Effector memory CD8-positive, alpha-beta T cell (primary cell): ENCODE data around the gene ELMO2.
A peak's percentile ranks its signal among the peaks of the same experiment; 100 is the strongest.

ENCODE experiments used
- ATAC-seq: fragments of 150-1000 bp; cut with Tn5 transposase; replicated peaks from 2 replicates; pipeline ENCODE4 v1.10.0; 2021; ENCODE audit warnings: mild to moderate bottlenecking, moderate library complexity
- DNase-seq, 3 experiments: peaks; one replicate each; pipeline ENCODE4 v3.0.0; 2021
- H3K27ac Mint-ChIP-seq, 2 donors: one replicate each; pipeline ENCODE4 v1.8.0; 2022; ENCODE audit warnings: mild to moderate bottlenecking in 2 of 2, mixed read lengths in 2 of 2, moderate library complexity in 2 of 2
- H3K27me3 Mint-ChIP-seq, 2 donors: one replicate each; pipeline ENCODE4 v1.8.0; 2022; ENCODE audit warnings: mixed read lengths in 2 of 2
- H3K36me3 Mint-ChIP-seq: one replicate; pipeline ENCODE4 v1.8.0; 2022; ENCODE audit warnings: mild to moderate bottlenecking, moderate library complexity, mixed read lengths; ENCODE audit not compliant: insufficient read depth
- H3K4me1 Mint-ChIP-seq, 2 donors: one replicate each; pipeline ENCODE4 v1.8.0; 2022; ENCODE audit warnings: low read depth in 2 of 2, mixed read lengths in 2 of 2
- H3K4me3 Mint-ChIP-seq, 2 donors: one replicate each; pipeline ENCODE4 v1.8.0; 2022; ENCODE audit warnings: mild to moderate bottlenecking in 2 of 2, mixed read lengths in 2 of 2, moderate library complexity in 2 of 2
- H3K9me3 Mint-ChIP-seq, 2 donors: one replicate each; pipeline ENCODE4 v1.8.0; 2022; ENCODE audit warnings: mixed read lengths in 2 of 2

Gene ELMO2

GRCh38 chr20:46419882-46420281 is 13.5 kb upstream of the ELMO2 start:
- no peak for DNase-seq
- Mint-ChIP-seq H3K36me3 (no peaks in the 10 kb centered on the region), H3K4me3 (no peak overlapping the region), H3K27ac (no peak overlapping the region), H3K9me3 (no peaks in the 10 kb centered on the region), H3K27me3 (peaks cover 54 to 60% of the 10 kb centered on the region in 2 donors), H3K4me1 (peaks cover 0 to 4% of the 10 kb centered on the region in 2 donors)
- ATAC-seq: no peak

DNA sequence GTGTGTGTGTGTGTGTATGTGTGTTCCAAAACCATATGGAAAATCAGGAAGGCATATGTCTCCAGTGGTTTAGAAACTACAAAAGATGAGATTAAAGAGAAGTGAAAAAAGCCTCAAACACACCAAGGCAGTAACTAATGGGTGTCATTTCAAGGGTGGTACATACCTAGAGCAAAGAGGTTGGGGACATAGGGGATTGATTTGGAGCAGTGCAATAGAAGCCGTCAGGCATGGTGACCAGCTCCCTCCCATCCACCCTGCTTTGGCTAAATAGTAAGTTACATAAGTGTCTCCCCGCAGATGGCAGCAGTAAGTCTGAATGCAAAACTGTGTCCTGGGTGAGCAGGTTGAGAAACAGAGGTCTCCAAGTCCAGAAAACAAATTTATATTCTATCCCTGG is 10.4 kb upstream of the ELMO2 start:
- peaks cover 33 to 47% of the 10 kb centered on the region in 2 donors for H3K27me3 Mint-ChIP-seq
- no peak overlapping the region for H3K27ac Mint-ChIP-seq
- no peaks in the 10 kb centered on the region for H3K4me1 Mint-ChIP-seq
- ATAC-seq (no peak), DNase-seq (no peak)
- no peaks in the 10 kb centered on the region for H3K9me3 Mint-ChIP-seq
- H3K4me3 Mint-ChIP-seq: no peak overlapping the region
- peaks cover under 1% of the 10 kb centered on the region for H3K36me3 Mint-ChIP-seq

- Mint-ChIP-seq H3K36me3 (peaks cover 2% of the 10 kb centered on the region), H3K27me3 (peaks cover 33 to 47% of the 10 kb centered on the region in 2 donors), H3K27ac (no peak overlapping the region), H3K9me3 (no peaks in the 10 kb centered on the region), H3K4me1 (no peaks in the 10 kb centered on the region), H3K4me3 (no peak overlapping the region)
- DNase-seq (no peak), ATAC-seq (no peak)
These were observed 10.0 kb upstream of the ELMO2 start for GRCh38 chr20:46416421-46416820.

DNA sequence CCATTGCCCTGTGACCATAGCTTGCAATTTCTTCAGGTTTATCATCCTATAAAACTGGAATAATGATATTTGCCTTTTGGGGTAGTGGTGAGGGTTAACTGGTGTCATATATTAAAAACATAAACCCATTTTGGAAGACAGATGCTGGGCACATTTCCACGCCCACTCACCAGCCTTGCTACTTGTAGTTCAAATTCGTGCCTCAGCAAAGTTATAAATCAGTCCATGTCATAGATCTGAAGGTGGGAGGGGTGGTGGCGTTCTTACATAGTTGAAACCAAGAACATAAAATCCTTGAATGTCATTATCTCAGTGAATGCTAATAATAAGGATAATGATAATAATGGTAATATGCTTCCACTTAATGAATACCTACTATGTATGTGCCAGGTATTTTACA is 9.4 kb upstream of the ELMO2 start:
- ATAC-seq (no peak), DNase-seq (no peak)
- H3K36me3 Mint-ChIP-seq: peaks cover 8% of the 10 kb centered on the region
- peaks cover 29 to 45% of the 10 kb centered on the region in 2 donors for H3K27me3 Mint-ChIP-seq
- H3K9me3 Mint-ChIP-seq: no peaks in the 10 kb centered on the region
- peaks cover 2 to 3% of the 10 kb centered on the region in 2 donors for H3K4me1 Mint-ChIP-seq
- no peak overlapping the region for H3K27ac Mint-ChIP-seq
- no peak overlapping the region for H3K4me3 Mint-ChIP-seq

DNA sequence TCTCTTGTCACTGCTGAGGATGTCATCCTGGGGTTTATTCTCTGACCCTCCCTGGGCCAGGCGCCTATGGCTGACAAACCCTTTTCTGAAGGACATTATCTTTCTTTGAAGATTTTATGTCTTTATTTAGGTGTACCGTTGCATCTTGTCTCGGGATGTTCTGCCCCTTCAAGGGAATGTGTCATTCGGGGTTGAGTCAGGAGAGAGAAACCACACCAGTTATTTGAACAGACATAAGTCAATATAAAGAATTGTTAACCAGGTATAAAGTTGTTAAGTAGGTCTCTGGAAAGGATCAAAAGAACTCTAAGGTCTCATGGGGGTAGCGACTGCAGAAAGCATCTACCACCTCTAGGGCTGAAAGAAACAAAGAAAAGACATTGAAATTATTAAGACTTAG is 8.2 kb upstream of the ELMO2 start:
- Mint-ChIP-seq H3K36me3 (peaks cover 12% of the 10 kb centered on the region), H3K27me3 (peaks cover 24 to 42% of the 10 kb centered on the region in 2 donors), H3K4me3 (no peak overlapping the region), H3K4me1 (peaks cover 4 to 6% of the 10 kb centered on the region in 2 donors), H3K9me3 (no peaks in the 10 kb centered on the region), H3K27ac (no peak overlapping the region)
- ATAC-seq (no peak), DNase-seq (no peak)

DNA sequence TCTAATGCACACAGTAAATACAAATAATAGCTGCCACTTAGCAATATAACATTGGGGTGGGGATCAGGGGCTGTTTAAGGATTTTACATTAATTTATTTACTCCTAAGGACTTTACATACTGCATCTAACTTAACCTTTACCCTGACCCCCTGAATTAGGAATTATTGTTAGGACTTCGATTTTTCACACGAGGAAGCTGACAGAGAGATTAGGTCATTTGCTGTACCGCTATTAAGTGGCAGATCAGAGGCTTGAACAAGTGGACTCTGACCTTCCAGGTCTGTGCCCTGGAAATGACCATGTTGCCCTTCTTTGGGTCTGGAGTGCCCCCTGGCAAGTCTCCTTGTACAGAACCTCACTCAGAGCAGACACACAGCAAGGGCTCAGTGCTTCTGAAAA is 5.2 kb upstream of the ELMO2 start:
- H3K36me3 Mint-ChIP-seq: peaks cover 14% of the 10 kb centered on the region

GRCh38 chr20:46408281-46408731 is 1.9 kb upstream of the ELMO2 start:
- peaks cover 0 to 5% of the 10 kb centered on the region in 2 donors for H3K27me3 Mint-ChIP-seq
- DNase-seq: no peak
- H3K9me3 Mint-ChIP-seq: no peaks in the 10 kb centered on the region
- H3K27ac Mint-ChIP-seq: no peak overlapping the region
- H3K4me3 Mint-ChIP-seq: no peak overlapping the region
- peaks cover 23% of the 10 kb centered on the region for H3K36me3 Mint-ChIP-seq
- peaks cover 28 to 39% of the 10 kb centered on the region in 2 donors for H3K4me1 Mint-ChIP-seq
- ATAC-seq: no peak

More for the DNA sequence above, 5.2 kb upstream of the ELMO2 start:
- Mint-ChIP-seq H3K4me1 (peaks cover 12 to 16% of the 10 kb centered on the region in 2 donors), H3K27ac (no peak overlapping the region), H3K9me3 (no peaks in the 10 kb centered on the region), H3K27me3 (peaks cover 15 to 20% of the 10 kb centered on the region in 2 donors), H3K4me3 (no peak overlapping the region)
- ATAC-seq (no peak), DNase-seq (no peak)

GRCh38 chr20:46407671-46407996 is 1.2 kb upstream of the ELMO2 start:
- H3K27ac Mint-ChIP-seq: peak overlapping the region in 1 of 2 donors; percentile 98
- peaks cover 23% of the 10 kb centered on the region for H3K36me3 Mint-ChIP-seq
- peaks cover 32 to 43% of the 10 kb centered on the region in 2 donors for H3K4me1 Mint-ChIP-seq

GRCh38 chr20:46406986-46407670 is 713 bp upstream of the ELMO2 start:
- H3K4me3 Mint-ChIP-seq: peak overlapping the region; percentile 94 to 96
- peaks cover 23% of the 10 kb centered on the region for H3K36me3 Mint-ChIP-seq
- H3K4me1 Mint-ChIP-seq: peaks cover 37 to 48% of the 10 kb centered on the region in 2 donors
- no peaks in the 10 kb centered on the region for H3K9me3 Mint-ChIP-seq
- peak in 2 of 3 experiments; percentile 55 to 61 for DNase-seq
- peak overlapping the region; percentile 96 to 98 for H3K27ac Mint-ChIP-seq
- peak; percentile 54 for ATAC-seq
- H3K27me3 Mint-ChIP-seq: no peaks in the 10 kb centered on the region

More at GRCh38 chr20:46407671-46407996, 1.2 kb upstream of the ELMO2 start:
- H3K9me3 Mint-ChIP-seq: no peaks in the 10 kb centered on the region
- DNase-seq: no peak
- no peaks in the 10 kb centered on the region for H3K27me3 Mint-ChIP-seq
- H3K4me3 Mint-ChIP-seq: peak overlapping the region; percentile 94 to 96
- no peak for ATAC-seq

DNA sequence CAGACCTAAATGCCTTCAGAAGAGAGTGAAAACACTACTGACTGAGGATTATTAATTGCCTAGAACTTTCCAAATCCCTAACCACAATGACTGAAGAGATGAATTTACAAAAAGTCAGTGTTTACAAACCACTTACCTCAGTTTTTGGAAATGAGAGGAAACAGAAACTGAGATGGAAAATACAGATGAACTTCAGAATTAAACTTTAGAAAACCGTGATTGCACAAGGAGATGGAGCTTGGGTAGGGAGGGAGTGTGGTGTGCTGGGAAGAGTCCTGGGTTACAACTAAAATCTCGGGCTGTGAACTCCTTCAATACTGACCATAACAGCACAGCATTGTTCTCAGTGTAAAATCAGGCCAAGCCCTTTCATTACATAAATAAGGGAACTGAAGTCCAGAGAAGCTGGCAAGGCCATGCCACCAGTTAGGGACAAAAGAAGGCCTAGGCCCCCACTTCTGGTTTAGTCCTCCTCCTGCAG is 4.0 kb downstream of the ELMO2 start:
- Mint-ChIP-seq H3K36me3 (peaks cover 19% of the 10 kb centered on the region), H3K27me3 (no peaks in the 10 kb centered on the region), H3K9me3 (no peaks in the 10 kb centered on the region), H3K4me1 (peaks cover 69 to 76% of the 10 kb centered on the region in 2 donors), H3K4me3 (peak overlapping the region; percentile 81 to 86), H3K27ac (peak overlapping the region; percentile 89 to 90)
- DNase-seq (no peak), ATAC-seq (no peak)

- peaks cover 20% of the 10 kb centered on the region for H3K36me3 Mint-ChIP-seq
- peak in 1 of 3 experiments; percentile 5 for DNase-seq
- H3K4me3 Mint-ChIP-seq: peak overlapping the region; percentile 81 to 86
- peak overlapping the region; percentile 89 to 90 for H3K27ac Mint-ChIP-seq
- no peaks in the 10 kb centered on the region for H3K27me3 Mint-ChIP-seq
- ATAC-seq: peak; percentile 14
- H3K4me1 Mint-ChIP-seq: peaks cover 60 to 67% of the 10 kb centered on the region in 2 donors
- H3K9me3 Mint-ChIP-seq: no peaks in the 10 kb centered on the region
These were observed 4.9 kb downstream of the ELMO2 start for GRCh38 chr20:46401478-46401860.

DNA sequence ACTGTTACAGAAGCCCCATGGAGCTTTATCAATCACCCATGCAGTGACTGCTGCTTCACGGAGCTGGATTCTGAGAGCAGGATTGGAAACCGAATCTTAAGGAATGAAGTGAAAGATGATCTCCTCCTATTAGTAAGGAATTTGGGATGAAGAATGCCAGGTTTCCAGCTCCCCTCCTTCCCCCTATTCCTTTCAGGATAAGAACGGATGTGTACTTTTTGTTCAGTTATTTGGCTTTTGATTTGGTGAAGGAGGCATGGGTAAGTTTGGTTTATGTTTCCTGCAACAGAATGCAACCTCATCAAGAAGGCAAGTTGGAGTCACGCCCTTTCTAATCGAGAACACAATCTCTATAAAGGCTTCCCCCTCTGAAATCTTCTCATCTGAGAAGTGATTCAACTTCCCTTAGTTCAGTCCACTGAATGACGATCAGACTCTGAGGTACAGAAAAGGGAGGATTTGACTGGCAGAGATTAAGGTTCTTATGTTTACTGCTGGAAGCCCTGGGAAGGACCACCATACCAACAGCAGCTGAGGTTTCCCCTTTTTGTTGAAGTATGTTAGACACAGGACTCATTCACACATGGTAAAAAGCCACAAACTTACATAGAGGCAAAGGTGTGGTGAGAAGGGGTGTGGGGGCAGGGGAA is 5.5 kb downstream of the ELMO2 start:
- Mint-ChIP-seq H3K27me3 (no peaks in the 10 kb centered on the region), H3K4me1 (peaks cover 59 to 66% of the 10 kb centered on the region in 2 donors), H3K36me3 (peaks cover 19% of the 10 kb centered on the region), H3K27ac (peak overlapping the region; percentile 89 to 90), H3K9me3 (no peaks in the 10 kb centered on the region), H3K4me3 (peak overlapping the region; percentile 81 to 86)
- peak; percentile 81 for ATAC-seq
- DNase-seq: peak; percentile 35 to 47 (median 38)

DNA sequence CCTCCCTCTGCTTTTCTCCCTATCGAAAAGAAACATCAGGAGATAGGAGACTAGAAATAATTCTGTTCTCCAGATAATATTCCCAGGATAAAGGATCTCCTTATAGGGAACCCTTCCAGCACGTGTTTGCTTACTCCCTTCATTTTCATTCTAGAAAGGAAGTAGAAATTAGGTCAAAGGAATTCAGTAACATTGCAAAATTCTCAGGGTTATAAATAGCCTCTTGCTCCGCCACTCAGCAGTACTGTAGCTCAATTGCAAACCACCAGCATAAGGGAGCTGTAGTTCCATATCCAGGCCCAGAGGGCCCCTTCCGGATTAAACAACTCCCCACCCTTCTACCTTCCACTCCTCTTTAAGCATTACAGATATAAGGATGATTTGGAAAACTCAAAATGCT is 6.2 kb downstream of the ELMO2 start:
- peaks cover 18% of the 10 kb centered on the region for H3K36me3 Mint-ChIP-seq
- H3K4me1 Mint-ChIP-seq: peaks cover 57 to 63% of the 10 kb centered on the region in 2 donors
- DNase-seq: no peak
- peak overlapping the region; percentile 89 to 90 for H3K27ac Mint-ChIP-seq
- no peaks in the 10 kb centered on the region for H3K27me3 Mint-ChIP-seq
- H3K9me3 Mint-ChIP-seq: no peaks in the 10 kb centered on the region
- peak overlapping the region; percentile 81 to 86 for H3K4me3 Mint-ChIP-seq
- no peak for ATAC-seq

GRCh38 chr20:46399401-46399800 is 7.0 kb downstream of the ELMO2 start:
- peaks cover 24% of the 10 kb centered on the region for H3K36me3 Mint-ChIP-seq
- peak; percentile 23 for ATAC-seq
- H3K27ac Mint-ChIP-seq: peak overlapping the region; percentile 84 to 90
- H3K4me1 Mint-ChIP-seq: peaks cover 51 to 63% of the 10 kb centered on the region in 2 donors
- no peaks in the 10 kb centered on the region for H3K9me3 Mint-ChIP-seq
- H3K27me3 Mint-ChIP-seq: no peaks in the 10 kb centered on the region
- no peak for DNase-seq
- peak overlapping the region; percentile 81 to 86 for H3K4me3 Mint-ChIP-seq
